Measurements from ENCODE around the gene PLAAT4. TPM values are rescaled to one million over a fixed set of nuclear protein-coding genes. Genes with fewer than 3 reads are reported as not detected.

Gene PLAAT4
- total RNA-seq, 2 experiments from 2014 or later, result 1.3 to 6.8 TPM

GRCh38 chr11:63510360-63511047, 26.1 kb upstream of the PLAAT4 start:
- BruUV-seq (replicated peaks), result no TSS peak
- intact Hi-C loops (cut with micrococcal nuclease; ENCODE audit: unreplicated experiment), result no loop called here
- CTCF ChIA-PET (ENCODE audit: unreplicated experiment), result no interaction called here

GRCh38 chr11:63511048-63511748, 25.4 kb upstream of the PLAAT4 start:
- Histone ChIP-seq H3K4me3 (ENCODE audit: low read depth, low read length, poor library complexity, severe bottlenecking) (no peak overlapping the region), H3K27ac (ENCODE audit: low read depth, low read length, poor library complexity, severe bottlenecking) (no peak overlapping the region), H3K9me2 (ENCODE audit: insufficient read depth, low read length) (no peaks in the 10 kb centered on the region), H3K9me3 (ENCODE audit: low read length) (no peaks in the 10 kb centered on the region), H3K4me2 (ENCODE audit: low read length) (no peak overlapping the region), H2AFZ (ENCODE audit: low read length) (no peak overlapping the region), H3K36me3 (ENCODE audit: insufficient read depth, low read length) (no peaks in the 10 kb centered on the region), H3K79me2 (ENCODE audit: insufficient read depth, low read depth, low read length) (no peaks in the 10 kb centered on the region), H4K20me1 (ENCODE audit: insufficient read depth, low read length) (no peaks in the 10 kb centered on the region), H3K4me1 (ENCODE audit: insufficient read depth, low read length, poor library complexity, severe bottlenecking) (no peaks in the 10 kb centered on the region)
- ChIA-PET POLR2A (no interaction called here), CTCF (ENCODE audit: unreplicated experiment) (no interaction called here)
- BruUV-seq (replicated peaks), result no TSS peak
- intact Hi-C loops (cut with micrococcal nuclease; ENCODE audit: unreplicated experiment), result no loop called here
- TF ChIP-seq EZH2phosphoT487 (IDR thresholded peaks at IDR 0.05; ENCODE audit: borderline replicate concordance, low read depth, low read length), result no peak
- no peak for TF ChIP-seq CTCF (conservative IDR thresholded peaks at IDR 0.05; ENCODE audit: low read length)
- no peak for DNase-seq (ENCODE audit: low spot score)

More at GRCh38 chr11:63510360-63511047, 26.1 kb upstream of the PLAAT4 start:
- Histone ChIP-seq H3K4me1 (ENCODE audit: insufficient read depth, low read length, poor library complexity, severe bottlenecking) (no peaks in the 10 kb centered on the region), H3K9me2 (ENCODE audit: insufficient read depth, low read length) (no peaks in the 10 kb centered on the region), H3K79me2 (ENCODE audit: insufficient read depth, low read depth, low read length) (no peaks in the 10 kb centered on the region), H2AFZ (ENCODE audit: low read length) (no peak overlapping the region), H3K4me2 (ENCODE audit: low read length) (no peak overlapping the region), H3K27ac (ENCODE audit: low read depth, low read length, poor library complexity, severe bottlenecking) (no peak overlapping the region), H3K9me3 (ENCODE audit: low read length) (no peaks in the 10 kb centered on the region), H3K36me3 (ENCODE audit: insufficient read depth, low read length) (no peaks in the 10 kb centered on the region), H4K20me1 (ENCODE audit: insufficient read depth, low read length) (no peaks in the 10 kb centered on the region), H3K4me3 (ENCODE audit: low read depth, low read length, poor library complexity, severe bottlenecking) (no peak overlapping the region)
- no peak for TF ChIP-seq EZH2phosphoT487 (IDR thresholded peaks at IDR 0.05; ENCODE audit: borderline replicate concordance, low read depth, low read length)
- no peak for TF ChIP-seq CTCF (conservative IDR thresholded peaks at IDR 0.05; ENCODE audit: low read length)
- DNase-seq (ENCODE audit: low spot score), result no peak
- POLR2A ChIA-PET, result no interaction called here

GRCh38 chr11:63512816-63513215, 23.8 kb upstream of the PLAAT4 start:
- no peaks in the 10 kb centered on the region for H3K9me2 ChIP-seq (ENCODE audit: insufficient read depth, low read length)
- H3K79me2 ChIP-seq (ENCODE audit: insufficient read depth, low read depth, low read length), result no peaks in the 10 kb centered on the region
- no peak for DNase-seq (ENCODE audit: low spot score)
- no peaks in the 10 kb centered on the region for H3K4me1 ChIP-seq (ENCODE audit: insufficient read depth, low read length, poor library complexity, severe bottlenecking)
- no peak overlapping the region for H3K4me2 ChIP-seq (ENCODE audit: low read length)
- TF ChIP-seq CTCF (conservative IDR thresholded peaks at IDR 0.05; ENCODE audit: low read length) (no peak), EZH2phosphoT487 (IDR thresholded peaks at IDR 0.05; ENCODE audit: borderline replicate concordance, low read depth, low read length) (no peak)
- H3K27ac ChIP-seq (ENCODE audit: low read depth, low read length, poor library complexity, severe bottlenecking), result no peak overlapping the region
- CTCF ChIA-PET (ENCODE audit: unreplicated experiment), result no interaction called here
- no peak overlapping the region for H3K4me3 ChIP-seq (ENCODE audit: low read depth, low read length, poor library complexity, severe bottlenecking)
- no peak overlapping the region for H2AFZ ChIP-seq (ENCODE audit: low read length)
- H3K9me3 ChIP-seq (ENCODE audit: low read length), result no peaks in the 10 kb centered on the region
- H4K20me1 ChIP-seq (ENCODE audit: insufficient read depth, low read length), result no peaks in the 10 kb centered on the region
- POLR2A ChIA-PET, result no interaction called here
- intact Hi-C loops (cut with micrococcal nuclease; ENCODE audit: unreplicated experiment), result no loop called here
- no TSS peak for BruUV-seq (replicated peaks)
- no peaks in the 10 kb centered on the region for H3K36me3 ChIP-seq (ENCODE audit: insufficient read depth, low read length)

All from OCI-LY7 (cell line).